Measurements from ENCODE around the gene NUAK2.

DNA sequence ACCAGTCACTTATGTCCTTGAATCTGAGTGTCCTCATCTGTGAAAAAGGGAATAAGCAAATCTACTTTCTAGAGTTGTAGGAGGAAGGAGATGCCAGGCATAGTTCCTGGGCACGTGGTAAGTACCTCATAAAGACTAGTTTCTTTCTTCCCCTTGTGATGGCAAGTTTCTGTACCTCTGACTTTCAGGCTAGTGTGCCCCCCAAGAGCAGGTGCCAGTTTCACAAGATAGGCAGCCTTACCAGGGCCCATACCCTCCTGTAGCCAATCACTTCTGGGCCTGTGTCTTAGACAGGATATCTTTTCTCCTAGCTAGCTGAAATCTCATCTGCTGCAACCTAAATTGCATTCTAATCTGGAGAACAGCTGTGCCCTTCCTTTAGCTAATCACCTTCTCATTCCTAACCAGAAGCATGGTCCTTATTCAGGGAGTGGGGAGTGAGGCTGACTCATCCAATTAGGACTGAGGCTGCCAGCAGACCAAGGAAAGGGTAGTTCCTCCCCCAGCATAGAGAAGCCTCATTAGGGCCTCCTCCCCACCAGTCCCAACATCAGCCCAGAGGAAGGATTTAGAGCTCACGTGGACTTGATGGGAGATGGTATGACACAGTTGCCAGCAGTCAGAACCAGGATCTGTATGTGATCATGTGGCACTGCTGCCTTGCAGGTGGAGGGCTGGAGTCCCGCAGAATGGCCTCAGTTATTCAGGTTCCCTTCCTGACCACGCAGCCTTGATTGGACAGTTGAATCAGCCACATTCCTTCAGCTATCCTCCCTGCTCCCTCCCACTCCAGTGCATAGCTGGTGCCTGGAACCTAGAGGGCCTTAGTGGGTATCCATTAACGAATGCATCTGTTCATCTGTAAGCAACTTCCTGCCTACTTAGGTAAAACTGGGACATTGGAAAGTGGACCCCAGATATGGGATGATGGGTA is 27.3 kb upstream of the NUAK2 start:
- TF ChIP-seq, protein P1, sequence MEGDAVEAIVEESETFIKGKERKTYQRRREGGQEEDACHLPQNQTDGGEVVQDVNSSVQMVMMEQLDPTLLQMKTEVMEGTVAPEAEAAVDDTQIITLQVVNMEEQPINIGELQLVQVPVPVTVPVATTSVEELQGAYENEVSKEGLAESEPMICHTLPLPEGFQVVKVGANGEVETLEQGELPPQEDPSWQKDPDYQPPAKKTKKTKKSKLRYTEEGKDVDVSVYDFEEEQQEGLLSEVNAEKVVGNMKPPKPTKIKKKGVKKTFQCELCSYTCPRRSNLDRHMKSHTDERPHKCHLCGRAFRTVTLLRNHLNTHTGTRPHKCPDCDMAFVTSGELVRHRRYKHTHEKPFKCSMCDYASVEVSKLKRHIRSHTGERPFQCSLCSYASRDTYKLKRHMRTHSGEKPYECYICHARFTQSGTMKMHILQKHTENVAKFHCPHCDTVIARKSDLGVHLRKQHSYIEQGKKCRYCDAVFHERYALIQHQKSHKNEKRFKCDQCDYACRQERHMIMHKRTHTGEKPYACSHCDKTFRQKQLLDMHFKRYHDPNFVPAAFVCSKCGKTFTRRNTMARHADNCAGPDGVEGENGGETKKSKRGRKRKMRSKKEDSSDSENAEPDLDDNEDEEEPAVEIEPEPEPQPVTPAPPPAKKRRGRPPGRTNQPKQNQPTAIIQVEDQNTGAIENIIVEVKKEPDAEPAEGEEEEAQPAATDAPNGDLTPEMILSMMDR (conservative IDR thresholded peaks at IDR 0.05; ENCODE audit: low read depth, low read length) = no peak
- no peak for TF ChIP-seq EZH2 (IDR thresholded peaks at IDR 0.05; ENCODE audit: borderline replicate concordance, low read depth, low read length, poor library complexity, severe bottlenecking)

Data from A673 (cell line).